Measurements from ENCODE around the gene P4HB.

DNA sequence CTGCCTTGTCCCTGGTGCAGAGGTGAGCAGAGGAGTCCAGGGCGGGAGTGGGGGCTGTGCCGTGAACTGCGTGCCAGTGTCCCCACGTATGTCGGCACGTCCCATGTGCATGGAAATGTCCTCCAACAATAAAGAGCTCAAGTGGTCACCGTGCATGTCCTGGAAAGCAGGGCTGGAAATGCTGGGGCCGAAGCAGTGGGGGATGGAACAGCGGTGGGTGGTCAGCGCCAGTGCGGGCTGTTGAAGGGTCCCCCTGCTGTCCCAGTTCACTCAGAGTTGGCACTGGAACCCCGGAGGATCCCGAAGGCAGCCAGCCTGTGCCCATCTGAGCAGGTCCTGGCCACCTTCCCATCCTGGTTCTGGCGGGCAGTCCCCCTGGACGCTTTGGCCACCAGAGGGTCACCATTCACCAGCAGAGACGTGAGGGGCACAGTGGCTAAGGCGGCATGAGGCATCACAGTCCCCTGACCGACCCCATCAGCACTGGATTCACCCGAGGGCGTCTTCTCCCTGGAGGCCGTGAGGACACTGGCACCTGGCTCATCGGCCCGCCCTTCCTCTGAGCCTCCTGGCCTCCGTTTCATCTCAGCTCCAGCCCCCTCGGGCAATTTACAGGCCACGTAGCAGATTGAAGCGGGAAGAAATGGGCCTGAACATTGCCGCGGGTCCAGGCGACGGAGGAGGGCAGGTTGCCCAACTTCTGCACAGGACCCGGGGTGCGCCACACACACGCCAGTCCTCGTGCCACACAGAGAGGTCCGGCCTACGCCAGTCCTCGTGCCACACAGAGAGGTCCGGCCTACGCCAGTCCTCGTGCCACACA lies 46.3 kb downstream of the P4HB start:
- TF ChIP-seq CTCF (conservative IDR thresholded peaks at IDR 0.05 in 1 of 2, IDR thresholded peaks at IDR 0.05 in 1 of 2; ENCODE audit: low read depth in 1 of 2, low read length in 2 of 2): no peak
- no peak for TF ChIP-seq EZH2 (IDR thresholded peaks at IDR 0.05; ENCODE audit: low read length, missing control alignments)
